ENCODE results near the gene ZBTB3. TPM values are rescaled to one million over a fixed set of nuclear protein-coding genes. Genes with fewer than 3 reads are reported as not detected.

ZBTB3 gene
- total and polyA plus RNA-seq, 5 donors from 2014 or later, result 4.8 to 8.5 (median 6.1) TPM

DNA sequence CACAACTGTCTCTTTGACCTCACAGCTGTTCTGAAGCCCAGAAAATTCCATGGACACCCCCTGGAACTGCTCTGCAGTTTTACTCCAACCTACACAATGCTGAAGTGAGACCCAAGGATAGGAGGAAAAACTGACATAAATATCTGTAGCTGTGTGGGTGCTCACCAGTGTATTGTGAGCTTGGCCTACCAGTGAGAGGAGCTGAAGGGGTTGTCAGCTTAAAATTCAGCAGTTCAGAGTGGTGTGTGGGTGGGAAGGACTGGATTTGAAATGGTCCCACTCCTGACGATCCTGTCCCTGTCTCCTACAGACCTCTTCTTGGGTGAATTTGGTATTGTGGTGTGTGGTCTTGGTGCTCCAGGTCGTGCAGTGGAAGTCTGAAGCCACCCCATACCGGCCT lies 35.6 kb upstream of the ZBTB3 start:
- peak overlapping the region; percentile 90 to 99 (median 96) for H3K4me3 Mint-ChIP-seq
- peaks cover 14% of the 10 kb centered on the region for H3K36me3 Mint-ChIP-seq
- Histone ChIP-seq H3K4me3 (ENCODE audit: low read depth, low read length) (no peak overlapping the region), H3K27ac (ENCODE audit: insufficient read depth, low read length, poor library complexity, severe bottlenecking) (peak overlapping the region; percentile 94), H3K9me3 (ENCODE audit: control insufficient read depth in 2 of 2, low read length in 2 of 2) (no peaks in the 10 kb centered on the region), H3K4me1 (ENCODE audit: control insufficient read depth, insufficient read depth, low read length, poor library complexity, severe bottlenecking) (peaks cover 52% of the 10 kb centered on the region), H3K36me3 (ENCODE audit: control insufficient read depth, insufficient read depth, low read length) (peaks cover 36% of the 10 kb centered on the region), H3K27me3 (ENCODE audit: control insufficient read depth, insufficient read depth, low read length) (no peaks in the 10 kb centered on the region)
- peaks cover 13 to 68% (median 44%) of the 10 kb centered on the region in 4 donors for H3K4me1 Mint-ChIP-seq
- H3K27ac Mint-ChIP-seq, result peak overlapping the region; percentile 52 to 98 (median 94)
- H3K27me3 Mint-ChIP-seq, result no peaks in the 10 kb centered on the region
- H3K9me3 Mint-ChIP-seq, result no peaks in the 10 kb centered on the region
- DNase-seq (no peak), ATAC-seq (ENCODE audit: low read depth in 2 of 2) (no peak)

DNA sequence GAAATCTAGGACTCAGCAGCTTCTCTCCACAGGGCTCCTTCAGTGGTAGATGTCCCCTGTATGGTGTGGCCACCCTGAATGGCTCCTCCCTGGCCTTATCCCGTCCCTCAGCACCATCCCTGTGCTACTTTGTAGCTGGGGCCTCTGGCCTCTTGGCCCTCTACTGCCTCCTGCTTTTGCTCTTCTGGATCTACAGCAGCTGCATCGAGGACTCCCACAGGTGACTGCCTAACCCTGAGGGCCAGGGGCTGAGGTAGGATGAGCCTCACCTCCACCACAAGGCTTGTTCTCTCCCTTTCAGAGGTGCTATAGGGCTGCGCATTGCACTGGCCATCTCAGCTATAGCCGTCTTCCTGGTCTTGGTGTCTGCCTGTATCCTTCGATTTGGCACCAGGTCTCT lies 35.0 kb upstream of the ZBTB3 start:
- peaks cover 9% of the 10 kb centered on the region for H3K36me3 Mint-ChIP-seq
- H3K36me3 ChIP-seq (ENCODE audit: control insufficient read depth, insufficient read depth, low read length), result peaks cover 30% of the 10 kb centered on the region
- H3K4me1 ChIP-seq (ENCODE audit: control insufficient read depth, insufficient read depth, low read length, poor library complexity, severe bottlenecking), result peaks cover 52% of the 10 kb centered on the region
- H3K9me3 ChIP-seq (ENCODE audit: control insufficient read depth in 2 of 2, low read length in 2 of 2), result no peaks in the 10 kb centered on the region
- ATAC-seq (ENCODE audit: low read depth in 2 of 2), result no peak
- H3K4me1 Mint-ChIP-seq, result peaks cover 13 to 64% (median 42%) of the 10 kb centered on the region in 4 donors
- no peak overlapping the region for H3K4me3 ChIP-seq (ENCODE audit: low read depth, low read length)
- no peaks in the 10 kb centered on the region for H3K9me3 Mint-ChIP-seq
- H3K4me3 Mint-ChIP-seq, result peak overlapping the region; percentile 95 to 99 (median 96)
- no peaks in the 10 kb centered on the region for H3K27me3 Mint-ChIP-seq
- H3K27me3 ChIP-seq (ENCODE audit: control insufficient read depth, insufficient read depth, low read length), result no peaks in the 10 kb centered on the region
- H3K27ac ChIP-seq (ENCODE audit: insufficient read depth, low read length, poor library complexity, severe bottlenecking), result peak overlapping the region; percentile 94
- peak overlapping the region; percentile 49 to 98 (median 79) for H3K27ac Mint-ChIP-seq
- no peak for DNase-seq

DNA sequence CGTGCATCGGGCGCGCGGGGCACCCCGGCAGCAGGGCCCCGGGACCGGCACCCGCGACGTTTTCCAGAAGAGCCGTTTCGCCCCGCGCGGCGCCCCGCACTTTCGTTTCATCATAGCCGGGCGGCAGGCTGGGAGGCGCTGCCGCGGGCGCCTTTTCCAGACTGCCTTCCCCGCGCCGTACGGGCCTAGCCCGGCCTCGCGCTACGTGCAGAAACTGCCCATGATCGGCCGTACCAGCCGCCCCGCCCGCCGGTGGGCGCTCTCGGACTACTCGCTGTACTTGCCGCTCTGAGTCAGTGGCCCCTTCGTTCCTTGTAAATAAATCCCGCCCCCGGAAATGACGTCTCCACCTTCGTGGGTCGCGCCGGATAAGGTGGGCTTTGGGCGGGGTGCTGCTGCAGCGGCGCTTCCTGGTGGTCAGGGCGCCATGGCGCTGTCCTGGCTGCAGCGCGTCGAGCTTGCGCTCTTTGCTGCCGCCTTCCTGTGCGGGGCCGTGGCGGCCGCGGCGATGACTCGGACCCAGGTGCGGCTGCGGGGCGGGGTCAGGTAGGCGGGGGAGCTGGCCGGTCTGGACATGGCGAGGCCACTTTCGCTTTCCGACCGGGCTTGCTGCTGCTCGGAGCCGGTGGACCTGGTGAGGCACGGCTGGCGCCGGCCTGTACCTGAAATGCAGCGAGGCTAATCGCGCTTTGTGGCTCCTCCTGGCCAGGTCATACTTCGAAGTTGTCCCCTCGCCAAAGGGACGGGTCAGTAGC lies 33.2 kb upstream of the ZBTB3 start, which contains the start of gene TMEM179B:
TSS of gene TMEM179B (plus strand) at position 398 of the 755 bp plus-strand sequence. CDS start at position 428, 30 bp downstream.
- DNase-seq, result peak; percentile 96 to 98 (median 98)
- Histone ChIP-seq H3K27ac (ENCODE audit: insufficient read depth, low read length, poor library complexity, severe bottlenecking) (peak within 1 kb of the TSS; percentile 94), H3K9me3 (ENCODE audit: control insufficient read depth in 2 of 2, low read length in 2 of 2) (no peaks in the 10 kb centered on the region), H3K4me1 (ENCODE audit: control insufficient read depth, insufficient read depth, low read length, poor library complexity, severe bottlenecking) (peaks cover 46% of the 10 kb centered on the region), H3K36me3 (ENCODE audit: control insufficient read depth, insufficient read depth, low read length) (peaks cover 20% of the 10 kb centered on the region), H3K27me3 (ENCODE audit: control insufficient read depth, insufficient read depth, low read length) (no peaks in the 10 kb centered on the region), H3K4me3 (ENCODE audit: low read depth, low read length) (peak within 1 kb of the TSS; percentile 89)
- H3K4me3 Mint-ChIP-seq, result peak within 1 kb of the TSS; percentile 95 to 99 (median 96)
- peak; percentile 74 for ATAC-seq (ENCODE audit: low read depth in 2 of 2)
- H3K36me3 Mint-ChIP-seq, result peaks cover 10% of the 10 kb centered on the region
- peaks cover 13 to 59% (median 40%) of the 10 kb centered on the region in 4 donors for H3K4me1 Mint-ChIP-seq
- peak within 1 kb of the TSS; percentile 94 to 98 (median 98) for H3K27ac Mint-ChIP-seq
- no peaks in the 10 kb centered on the region for H3K27me3 Mint-ChIP-seq
- no peaks in the 10 kb centered on the region for H3K9me3 Mint-ChIP-seq

DNA sequence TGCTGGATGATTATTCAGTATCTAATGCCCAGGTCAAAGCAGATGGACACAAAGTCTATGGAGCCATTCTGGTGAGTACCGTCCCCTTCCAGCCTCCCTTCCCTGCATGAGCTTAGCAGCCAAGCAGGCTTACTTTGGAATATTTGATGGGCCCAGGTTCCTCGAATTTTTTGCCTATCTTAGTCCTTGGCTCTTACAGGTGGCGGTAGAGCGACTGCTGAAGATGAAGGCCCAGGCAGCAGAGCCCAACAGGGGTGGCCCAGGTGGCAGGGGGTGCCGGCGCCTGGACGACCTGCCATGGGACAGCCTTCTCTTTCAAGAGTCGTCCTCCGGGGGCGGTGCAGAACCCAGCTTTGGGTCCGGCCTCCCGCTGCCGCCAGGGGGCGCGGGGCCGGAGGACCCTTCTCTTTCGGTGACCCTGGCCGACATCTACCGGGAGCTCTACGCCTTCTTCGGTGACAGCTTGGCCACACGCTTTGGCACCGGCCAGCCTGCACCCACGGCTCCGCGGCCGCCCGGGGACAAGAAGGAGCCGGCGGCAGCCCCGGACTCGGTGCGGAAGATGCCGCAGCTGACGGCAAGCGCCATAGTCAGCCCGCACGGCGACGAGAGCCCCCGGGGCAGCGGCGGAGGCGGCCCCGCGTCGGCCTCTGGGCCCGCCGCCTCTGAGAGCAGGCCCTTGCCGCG lies 32.5 kb upstream of the ZBTB3 start:
- Mint-ChIP-seq H3K27me3 (no peaks in the 10 kb centered on the region), H3K4me3 (peak overlapping the region; percentile 86 to 95 (median 90)), H3K4me1 (peaks cover 8 to 54% (median 36%) of the 10 kb centered on the region in 4 donors), H3K27ac (peak overlapping the region; percentile 94 to 98 (median 94)), H3K36me3 (peaks cover 7% of the 10 kb centered on the region), H3K9me3 (no peaks in the 10 kb centered on the region)
- Histone ChIP-seq H3K4me1 (ENCODE audit: control insufficient read depth, insufficient read depth, low read length, poor library complexity, severe bottlenecking) (peaks cover 43% of the 10 kb centered on the region), H3K27ac (ENCODE audit: insufficient read depth, low read length, poor library complexity, severe bottlenecking) (peak overlapping the region; percentile 94), H3K4me3 (ENCODE audit: low read depth, low read length) (peak overlapping the region; percentile 65), H3K36me3 (ENCODE audit: control insufficient read depth, insufficient read depth, low read length) (peaks cover 19% of the 10 kb centered on the region), H3K27me3 (ENCODE audit: control insufficient read depth, insufficient read depth, low read length) (no peaks in the 10 kb centered on the region), H3K9me3 (ENCODE audit: control insufficient read depth in 2 of 2, low read length in 2 of 2) (no peaks in the 10 kb centered on the region)
- peak; percentile 78 to 88 (median 85) for DNase-seq
- peak; percentile 65 to 73 for ATAC-seq (ENCODE audit: low read depth in 2 of 2)

DNA sequence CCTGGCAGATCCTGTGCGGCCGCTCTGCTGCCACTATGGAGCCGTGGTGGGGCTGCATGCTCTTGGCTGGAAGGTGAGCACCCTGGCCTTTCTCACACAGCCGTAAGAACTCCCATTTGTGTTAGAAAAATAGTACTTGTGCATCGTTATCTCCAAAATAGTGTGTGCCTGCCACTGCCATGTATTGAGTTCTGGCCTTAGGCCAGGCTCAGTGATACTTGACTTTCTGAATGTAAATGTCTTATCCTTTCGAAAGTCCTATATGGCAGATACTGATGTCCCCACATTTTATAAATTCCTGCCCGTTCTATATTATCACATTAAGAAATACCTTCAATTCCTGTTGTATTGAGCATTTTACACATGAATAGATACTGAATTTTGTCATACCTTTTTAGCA lies 28.8 kb upstream of the ZBTB3 start:
- Mint-ChIP-seq H3K36me3 (peaks cover 14% of the 10 kb centered on the region), H3K9me3 (no peaks in the 10 kb centered on the region), H3K4me3 (peak overlapping the region in 1 of 4 donors; percentile 38), H3K27ac (peak overlapping the region in 2 of 3 donors; percentile 25 to 35), H3K27me3 (no peaks in the 10 kb centered on the region), H3K4me1 (peaks cover 8 to 18% (median 14%) of the 10 kb centered on the region in 4 donors)
- no peaks in the 10 kb centered on the region for H3K9me3 ChIP-seq (ENCODE audit: control insufficient read depth in 2 of 2, low read length in 2 of 2)
- no peak overlapping the region for H3K4me3 ChIP-seq (ENCODE audit: low read depth, low read length)
- H3K27ac ChIP-seq (ENCODE audit: insufficient read depth, low read length, poor library complexity, severe bottlenecking), result no peak overlapping the region
- peaks cover 5% of the 10 kb centered on the region for H3K36me3 ChIP-seq (ENCODE audit: control insufficient read depth, insufficient read depth, low read length)
- H3K27me3 ChIP-seq (ENCODE audit: control insufficient read depth, insufficient read depth, low read length), result no peaks in the 10 kb centered on the region
- ATAC-seq (ENCODE audit: low read depth in 2 of 2), result no peak
- H3K4me1 ChIP-seq (ENCODE audit: control insufficient read depth, insufficient read depth, low read length, poor library complexity, severe bottlenecking), result peaks cover 12% of the 10 kb centered on the region
- no peak for DNase-seq

DNA sequence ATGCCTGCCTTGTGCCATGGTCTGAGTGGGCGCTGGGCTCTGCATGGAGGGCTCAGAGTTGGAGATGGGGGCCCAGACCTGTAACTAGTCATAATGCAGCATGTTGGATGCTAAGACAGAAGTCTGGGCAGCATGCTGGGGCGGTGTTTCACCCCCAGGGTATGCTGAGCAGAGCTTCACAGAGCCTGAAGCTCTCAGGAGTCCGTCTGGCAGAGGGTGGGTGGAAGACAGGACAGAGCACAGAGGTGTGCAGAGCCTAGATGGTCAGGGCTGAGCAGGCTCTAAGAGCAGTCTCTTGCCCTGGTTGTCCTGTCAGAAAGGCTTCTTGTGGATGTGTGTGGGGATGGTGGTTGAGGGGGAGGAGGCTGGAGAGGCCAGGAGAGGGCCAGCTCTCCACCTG lies 24.5 kb upstream of the ZBTB3 start:
- H3K9me3 Mint-ChIP-seq, result no peaks in the 10 kb centered on the region
- no peak overlapping the region for H3K27ac Mint-ChIP-seq
- no peak overlapping the region for H3K4me3 Mint-ChIP-seq

DNA sequence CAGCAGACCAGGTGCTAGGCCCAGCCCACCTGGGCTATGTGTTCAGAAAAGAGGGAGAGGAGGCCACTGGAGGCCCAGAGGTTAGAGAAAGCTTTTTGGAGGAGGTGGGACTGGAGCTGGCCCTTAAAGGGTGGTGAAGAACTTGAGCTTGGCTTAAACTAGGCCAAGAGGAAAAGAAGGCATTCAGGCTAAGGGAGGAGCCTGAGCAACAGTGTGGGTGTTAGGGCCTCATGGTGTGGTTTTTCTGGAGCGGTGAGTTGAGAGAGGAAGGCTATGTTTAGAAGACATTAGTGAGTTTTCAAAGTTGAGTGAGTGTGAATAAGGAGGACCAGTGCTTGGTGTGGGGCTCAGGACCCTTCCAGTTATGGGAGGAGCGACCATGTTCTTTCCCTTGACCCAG lies 23.4 kb upstream of the ZBTB3 start:
- Histone ChIP-seq H3K27ac (ENCODE audit: insufficient read depth, low read length, poor library complexity, severe bottlenecking) (no peak overlapping the region), H3K9me3 (ENCODE audit: control insufficient read depth in 2 of 2, low read length in 2 of 2) (no peaks in the 10 kb centered on the region), H3K36me3 (ENCODE audit: control insufficient read depth, insufficient read depth, low read length) (peaks cover 15% of the 10 kb centered on the region), H3K27me3 (ENCODE audit: control insufficient read depth, insufficient read depth, low read length) (no peaks in the 10 kb centered on the region), H3K4me3 (ENCODE audit: low read depth, low read length) (no peak overlapping the region), H3K4me1 (ENCODE audit: control insufficient read depth, insufficient read depth, low read length, poor library complexity, severe bottlenecking) (no peaks in the 10 kb centered on the region)
- ATAC-seq (ENCODE audit: low read depth in 2 of 2) (no peak), DNase-seq (no peak)
- no peaks in the 10 kb centered on the region for H3K9me3 Mint-ChIP-seq
- H3K4me1 Mint-ChIP-seq, result peaks cover 0 to 6% (median 3%) of the 10 kb centered on the region in 4 donors
- H3K36me3 Mint-ChIP-seq, result peaks cover 22% of the 10 kb centered on the region
- H3K27me3 Mint-ChIP-seq, result no peaks in the 10 kb centered on the region
- peak overlapping the region in 2 of 3 donors; percentile 56 for H3K27ac Mint-ChIP-seq
- H3K4me3 Mint-ChIP-seq, result no peak overlapping the region

More for the DNA sequence above, 24.5 kb upstream of the ZBTB3 start:
- Histone ChIP-seq H3K4me3 (ENCODE audit: low read depth, low read length) (no peak overlapping the region), H3K9me3 (ENCODE audit: control insufficient read depth in 2 of 2, low read length in 2 of 2) (no peaks in the 10 kb centered on the region), H3K36me3 (ENCODE audit: control insufficient read depth, insufficient read depth, low read length) (peaks cover 16% of the 10 kb centered on the region), H3K27ac (ENCODE audit: insufficient read depth, low read length, poor library complexity, severe bottlenecking) (no peak overlapping the region), H3K27me3 (ENCODE audit: control insufficient read depth, insufficient read depth, low read length) (no peaks in the 10 kb centered on the region), H3K4me1 (ENCODE audit: control insufficient read depth, insufficient read depth, low read length, poor library complexity, severe bottlenecking) (no peaks in the 10 kb centered on the region)
- ATAC-seq (ENCODE audit: low read depth in 2 of 2) (no peak), DNase-seq (no peak)
- H3K27me3 Mint-ChIP-seq, result no peaks in the 10 kb centered on the region
- peaks cover 0 to 12% (median 3%) of the 10 kb centered on the region in 4 donors for H3K4me1 Mint-ChIP-seq
- H3K36me3 Mint-ChIP-seq, result peaks cover 29% of the 10 kb centered on the region

Data from CD4-positive, CD25-positive, alpha-beta regulatory T cell (primary cell).